Globus pallidus (tissue), 1 donor: ENCODE data around the gene ETNK2.
A peak's percentile ranks its signal among the peaks of the same experiment; 100 is the strongest.
"Not testable (repeated sequence)": the region's sequence is repeated elsewhere in the genome, so short reads cannot be mapped to it uniquely, and the experiment has no call there.

Experiments
- DNase-seq: peaks from one replicate; pipeline ENCODE4 v3.0.0-alpha.2; 2015; ENCODE audit warnings: low spot score

Gene ETNK2

GRCh38 chr1:204098683-204099082 lies 53.2 kb downstream of the ETNK2 start:
- DNase-seq = no peak

DNA sequence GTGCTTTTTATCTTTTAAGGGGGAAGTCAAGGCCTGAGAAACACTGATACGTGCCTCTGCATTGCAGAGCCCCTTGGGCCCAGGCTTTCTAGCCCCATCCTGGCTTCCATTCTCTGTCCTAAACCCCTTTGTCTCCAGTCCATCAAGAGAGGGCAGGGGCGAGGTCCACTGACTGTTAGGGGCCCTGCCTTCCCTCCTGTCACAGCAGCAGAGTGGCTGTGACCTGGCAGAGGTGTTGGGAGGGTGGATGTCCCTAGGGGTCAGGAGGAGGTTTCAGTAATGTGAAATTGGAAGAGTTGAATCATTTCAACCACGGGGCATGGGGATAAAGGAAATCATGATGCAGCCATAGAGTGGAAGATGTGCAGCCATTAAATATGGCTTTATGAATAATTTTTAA lies 54.9 kb downstream of the ETNK2 start:
- no peak for DNase-seq

DNA sequence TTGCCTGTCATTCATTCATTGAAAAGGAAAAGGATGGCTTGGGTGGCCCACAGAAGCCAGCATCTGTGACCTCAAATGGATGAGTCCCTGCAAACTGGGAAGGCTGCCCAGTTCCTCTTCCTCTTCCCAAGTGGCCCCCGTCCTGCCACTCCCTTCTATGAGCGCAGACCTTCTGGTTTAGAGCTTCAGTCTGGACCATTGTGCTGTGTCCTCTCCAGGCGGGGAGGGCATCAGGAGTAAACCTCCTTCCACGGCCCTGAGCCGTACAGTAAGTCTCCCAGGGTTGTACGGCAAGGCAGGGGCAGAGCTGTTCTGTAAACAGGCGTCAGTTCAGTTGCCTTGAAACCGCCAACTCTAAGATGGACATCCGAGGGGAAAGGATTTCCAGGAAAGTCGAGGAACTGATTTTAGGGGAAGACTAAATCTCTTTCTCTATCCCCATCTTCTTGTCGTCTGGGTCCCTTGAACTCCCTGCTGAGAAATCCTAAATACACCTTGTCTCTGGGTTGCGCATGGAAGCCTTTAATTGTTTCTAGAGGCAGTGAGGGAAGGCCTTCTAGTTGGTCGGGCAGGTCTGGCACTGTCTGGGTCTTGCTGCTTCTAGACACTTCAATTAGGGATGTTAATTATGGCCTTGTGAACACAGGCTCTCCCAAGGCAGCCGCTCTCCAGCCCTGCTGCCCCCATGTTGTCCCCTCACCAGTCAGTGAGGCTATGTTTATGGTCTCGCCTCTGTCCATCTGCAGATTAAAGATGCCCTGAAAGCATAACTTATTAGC lies 56.8 kb downstream of the ETNK2 start:
- no peak for DNase-seq

DNA sequence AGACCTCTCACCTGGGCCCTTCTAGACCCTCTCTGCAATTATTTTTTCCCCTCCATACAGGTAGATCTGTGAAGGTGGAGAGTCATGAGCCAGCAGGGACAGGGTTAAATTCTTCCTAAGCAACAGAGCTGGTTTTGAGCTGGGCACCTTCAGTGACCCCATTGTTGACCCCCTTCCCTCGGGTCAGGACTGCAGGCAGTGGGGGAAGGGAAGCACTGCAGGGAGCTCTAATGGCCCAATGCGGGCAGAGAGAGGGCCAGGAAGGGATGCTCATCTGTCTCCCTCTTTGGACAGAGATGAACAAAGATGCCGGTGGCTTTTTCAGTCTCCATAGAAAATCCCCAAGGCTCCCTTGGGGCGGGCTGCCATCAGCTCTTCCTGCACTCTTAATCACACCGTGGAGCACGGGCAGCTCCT lies 57.5 kb downstream of the ETNK2 start:
- no peak for DNase-seq

GRCh38 chr1:204093781-204094180 lies 58.1 kb downstream of the ETNK2 start:
- no peak for DNase-seq

DNA sequence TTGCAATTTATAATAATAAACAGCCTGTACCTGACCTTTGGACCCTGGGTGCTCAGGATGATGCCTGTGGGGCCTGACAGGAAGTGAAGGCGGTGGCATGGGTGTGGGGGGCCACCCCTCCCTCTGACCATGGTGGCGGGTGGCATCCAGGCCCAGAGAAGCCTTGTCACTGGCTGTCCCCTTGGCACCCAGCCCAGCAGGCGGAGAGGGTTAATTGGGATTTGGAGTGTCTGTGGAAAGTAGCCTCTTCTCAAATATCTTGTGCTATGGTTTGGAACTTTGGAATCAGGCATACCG lies 58.5 kb downstream of the ETNK2 start:
- DNase-seq = no peak

DNA sequence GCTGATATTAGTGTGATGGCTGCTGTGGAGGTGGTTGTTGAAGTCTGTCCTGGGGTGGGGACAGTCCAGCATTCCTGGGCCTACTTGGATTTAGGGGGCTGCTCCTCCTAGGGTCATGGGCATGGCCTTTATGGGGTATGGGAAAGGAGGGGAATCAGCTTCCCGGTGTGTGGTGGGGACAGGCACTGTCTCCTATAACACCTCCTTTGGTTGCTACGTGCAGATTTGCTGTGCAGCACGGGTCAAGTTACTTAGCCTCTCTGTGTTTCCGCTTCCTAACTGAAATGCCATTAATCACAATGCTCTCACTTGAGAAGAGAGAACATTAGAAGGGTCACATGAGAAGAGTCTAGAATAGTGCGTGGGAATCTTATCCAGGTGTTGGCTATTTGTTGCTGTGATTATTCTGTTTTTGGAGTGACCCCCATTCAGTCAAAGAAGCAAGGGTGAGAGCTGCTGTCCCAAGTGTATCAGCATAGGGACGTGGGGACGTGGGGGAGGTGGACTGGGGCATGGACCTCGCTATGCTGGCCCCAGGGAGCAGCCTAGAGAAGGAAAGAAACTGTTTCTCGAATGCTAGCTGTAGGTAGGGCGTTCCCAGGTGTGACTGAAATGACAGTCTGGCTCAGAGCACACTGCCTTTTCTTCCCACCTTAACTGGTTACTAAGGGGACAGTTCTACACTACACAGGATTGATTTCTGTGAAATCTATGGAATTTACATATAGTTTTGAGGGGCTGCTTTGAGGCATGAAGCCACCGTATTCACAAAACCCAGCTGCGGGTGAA lies 59.0 kb downstream of the ETNK2 start:
- DNase-seq = no peak

DNA sequence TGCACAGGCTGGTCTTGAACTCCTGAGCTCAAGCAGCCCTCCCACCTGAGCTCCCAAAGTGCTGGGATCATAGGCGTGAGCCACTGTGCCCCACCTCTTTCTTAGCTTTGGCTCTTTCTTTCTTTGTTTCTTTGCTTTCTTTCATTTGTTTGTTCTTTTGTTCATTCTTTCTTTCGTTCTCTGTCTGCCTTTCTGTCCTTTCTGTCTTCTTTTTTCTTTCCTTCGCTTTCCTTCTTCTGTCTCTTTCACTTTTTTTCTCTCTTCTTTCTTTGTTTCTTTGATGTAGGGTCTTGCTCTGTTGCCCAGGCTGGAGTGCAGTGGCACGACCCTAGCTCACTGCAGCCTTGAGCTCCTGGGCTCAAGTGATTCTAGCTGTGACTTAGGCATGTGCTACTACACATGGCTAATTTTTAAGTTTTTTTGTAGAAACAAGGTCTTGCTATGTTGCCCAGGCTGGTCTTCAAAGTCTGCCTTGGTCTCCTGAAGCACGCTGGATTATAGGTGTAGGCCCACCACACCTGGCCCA lies 60.0 kb downstream of the ETNK2 start:
- no peak for DNase-seq

GRCh38 chr1:204091066-204091465 lies 60.8 kb downstream of the ETNK2 start:
- no peak for DNase-seq

DNA sequence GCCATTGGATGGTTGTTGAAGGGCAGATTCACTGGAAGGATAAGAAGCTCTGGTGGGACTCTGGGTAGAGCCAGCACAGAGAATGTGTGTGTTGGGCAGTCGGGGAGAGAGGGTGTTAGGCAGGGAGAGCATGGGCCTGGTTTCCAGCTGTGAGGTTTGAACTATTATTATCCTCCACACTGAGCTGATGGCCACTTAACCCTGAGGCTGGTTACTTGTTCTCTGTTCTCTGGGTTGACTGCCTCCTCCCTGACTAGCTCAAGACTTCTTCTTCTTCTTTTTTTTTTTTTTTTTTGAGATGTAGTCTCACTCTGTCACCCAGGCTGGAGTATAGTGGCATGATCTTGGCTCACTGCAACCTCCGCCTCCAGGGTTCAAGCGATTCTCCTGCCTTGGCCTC lies 61.7 kb downstream of the ETNK2 start:
- DNase-seq = not testable (repeated sequence)

DNA sequence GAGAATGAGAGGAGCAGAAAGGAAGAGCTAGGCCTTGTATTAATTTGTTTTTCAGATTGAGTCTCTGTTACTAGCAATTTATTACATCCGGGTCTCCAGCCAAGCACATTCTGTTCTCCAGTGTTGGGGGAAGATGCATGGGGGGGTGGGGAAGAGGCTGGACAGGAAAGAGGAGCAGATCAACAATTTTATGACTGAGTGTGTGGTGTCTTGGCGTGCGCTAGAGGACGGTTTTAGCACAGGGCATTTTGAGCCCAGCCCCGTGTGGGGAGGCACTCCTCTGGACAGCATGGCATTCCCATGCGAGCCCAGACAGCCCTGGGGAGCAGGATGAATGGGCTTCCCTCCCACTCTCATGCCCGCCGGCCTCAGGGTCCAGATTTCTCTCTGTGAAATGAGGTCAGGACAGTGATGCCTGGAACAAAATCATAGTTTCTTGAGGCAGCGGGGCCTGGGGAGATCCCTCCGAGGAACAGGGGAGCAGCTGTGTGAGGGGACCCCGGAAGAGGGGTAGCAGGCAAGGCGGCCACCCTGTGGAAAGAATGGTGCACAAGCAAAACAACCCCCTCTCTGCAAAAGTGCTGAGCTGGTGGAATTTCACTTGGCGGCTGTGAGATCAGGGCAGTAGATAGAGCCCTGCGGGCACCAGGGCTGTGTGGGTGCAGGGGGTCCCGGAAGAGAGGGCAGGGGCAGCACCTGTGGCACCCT lies 62.6 kb downstream of the ETNK2 start:
- DNase-seq = no peak

GRCh38 chr1:204088596-204088995 lies 63.2 kb downstream of the ETNK2 start:
- no peak for DNase-seq

- no peak for DNase-seq
Measured at GRCh38 chr1:204087893-204088528, 63.8 kb downstream of the ETNK2 start.

- no peak for DNase-seq
Measured at GRCh38 chr1:204087181-204087892, 64.5 kb downstream of the ETNK2 start.

DNA sequence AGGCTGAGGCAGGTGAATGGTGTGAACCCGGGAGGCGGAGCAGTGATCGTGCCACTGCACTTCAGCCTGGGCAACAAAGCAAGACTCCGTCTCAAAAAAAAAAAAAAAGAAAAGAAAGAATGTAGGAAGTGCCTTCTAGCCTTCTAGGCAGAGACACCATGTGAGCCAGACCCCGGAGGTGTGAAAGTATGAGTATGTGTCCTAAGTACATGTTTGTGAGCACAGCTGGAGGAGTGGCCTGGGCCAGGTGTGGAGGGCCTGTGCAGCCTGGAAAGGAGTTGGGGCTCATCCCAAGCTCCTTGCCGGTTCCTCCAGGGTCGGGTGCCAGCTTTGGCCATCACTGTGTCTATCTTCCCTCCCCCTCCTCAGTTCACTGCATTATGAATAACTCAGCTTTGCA lies 66.0 kb downstream of the ETNK2 start:
- DNase-seq = no peak

DNA sequence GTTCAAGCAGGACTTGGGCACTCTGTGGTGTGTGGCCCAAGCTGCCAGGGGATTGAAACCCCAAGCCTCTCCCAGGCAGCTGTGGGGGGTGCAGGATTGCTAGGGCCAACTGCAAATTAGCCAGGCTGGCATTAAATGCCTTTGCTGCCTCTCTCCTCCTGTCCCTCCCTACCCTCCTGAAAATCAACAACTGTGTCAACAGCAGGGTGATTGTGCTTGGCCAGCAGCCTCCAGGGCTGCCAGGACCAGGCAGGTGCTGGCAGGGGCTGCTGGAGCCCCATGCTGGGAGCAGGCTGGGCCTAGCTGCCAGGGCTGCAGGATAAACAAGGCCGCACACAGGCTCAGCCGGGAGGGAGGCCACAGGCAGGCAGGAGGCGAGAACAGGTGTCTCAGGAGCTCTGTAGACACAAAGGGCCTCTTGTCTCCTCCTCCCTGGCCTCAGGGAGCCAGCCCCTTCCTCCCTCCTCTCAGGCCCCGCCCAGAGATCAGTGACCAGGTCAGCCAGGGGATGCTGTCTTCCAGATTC lies 67.5 kb downstream of the ETNK2 start:
- peak; percentile 65 for DNase-seq

- DNase-seq = no peak
Measured at GRCh38 chr1:204083491-204083890, 68.4 kb downstream of the ETNK2 start.

GRCh38 chr1:204081791-204082513 lies 69.9 kb downstream of the ETNK2 start:
- no peak for DNase-seq

DNA sequence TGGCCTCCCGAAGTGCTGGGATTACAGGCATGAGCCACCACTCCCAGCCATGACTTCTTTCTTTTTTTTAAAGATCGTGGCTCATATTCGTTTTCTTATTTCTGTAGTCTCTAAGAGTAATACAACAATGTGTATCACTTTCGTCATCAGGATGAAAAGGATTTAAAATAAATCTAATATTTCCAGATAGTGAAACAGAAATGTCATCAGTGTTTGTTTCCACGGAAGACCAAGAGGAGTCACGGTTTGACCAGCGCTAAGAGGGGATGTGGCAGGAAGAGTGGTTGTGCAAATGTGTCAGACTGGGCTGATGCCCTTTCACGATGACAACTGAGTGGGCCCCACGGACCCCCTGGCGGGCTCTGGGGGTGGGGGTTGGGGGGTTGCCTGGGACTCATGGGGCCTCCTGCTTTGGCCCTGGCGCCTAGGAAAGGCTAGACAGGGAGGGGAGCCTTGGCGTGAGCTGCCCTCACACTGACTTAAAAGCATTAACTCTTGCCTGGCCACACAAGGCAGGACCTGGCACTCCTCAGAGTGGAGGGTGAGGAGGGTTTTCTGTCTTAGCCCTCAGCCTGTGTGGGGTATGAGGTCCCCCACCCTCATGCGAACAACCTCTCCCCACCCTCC lies 70.6 kb downstream of the ETNK2 start:
- no peak for DNase-seq
